HEK293 (cell line): ENCODE measurements around the gene EGFL8.

Source experiments
- CTCF ChIA-PET: fragments of 350-600 bp; formaldehyde crosslinking; extraction: SDS; loops from one replicate; lab custom pipeline; 2021; ENCODE audit warnings: antibody characterized with exemption; lab: Yijun Ruan, JAX
- POLR2A ChIA-PET: fragments of 300-600 bp; formaldehyde crosslinking; extraction: SDS; loops from one replicate; lab custom pipeline; 2020; ENCODE audit warnings: antibody characterized with exemption, inconsistent platforms; lab: Yijun Ruan, JAX
- H3K27ac ChIP-seq: fragments of 200-500 bp; sonication (Bioruptor generic); 2 replicates; pipeline ENCODE4 v1.5.1; 2014; ENCODE audit warnings: low read depth, low read length, control low read depth, inconsistent platforms; ENCODE audit errors: extremely low read depth
- H3K36me3 ChIP-seq, 2 experiments: fragments of 200-500 bp in 1 of 2; sonication (Bioruptor generic) in 1 of 2; 1 replicate in 1 of 2; 2 replicates in 1 of 2; pipeline ENCODE4 v1.5.1; 2014 to 2017; ENCODE audit warnings: inconsistent platforms in 2 of 2, low read length in 2 of 2; ENCODE audit not compliant: control insufficient read depth in 2 of 2, insufficient read depth in 1 of 2
- H3K4me1 ChIP-seq: fragments of 200-500 bp; sonication (Bioruptor generic); 2 replicates; pipeline ENCODE4 v1.5.1; 2014; ENCODE audit warnings: mild to moderate bottlenecking, low read length, inconsistent platforms; ENCODE audit not compliant: control insufficient read depth, insufficient read depth
- H3K4me3 ChIP-seq: 2 replicates; pipeline ENCODE4 v1.5.1; 2011; ENCODE audit warnings: low read depth, mild to moderate bottlenecking, control low read depth, low read length, moderate library complexity
- H3K9me3 ChIP-seq: fragments of 200-500 bp; sonication (Bioruptor generic); 2 replicates; pipeline ENCODE4 v1.5.1; 2014; ENCODE audit warnings: low read depth, low read length, inconsistent platforms; ENCODE audit not compliant: control insufficient read depth, insufficient read depth
- AEBP2 ChIP-seq: fragments of 450-650 bp; formaldehyde crosslinking; IDR thresholded peaks from 2 replicates; pipeline ENCODE4 v1.5.1; 2016; ENCODE audit warnings: missing biosample characterization, missing genetic modification characterization, borderline replicate concordance
- EGR2 ChIP-seq: fragments of 450-650 bp; formaldehyde crosslinking; IDR thresholded peaks from 2 replicates; pipeline ENCODE4 v1.5.1; 2016; ENCODE audit warnings: low read depth, missing biosample characterization, missing genetic modification characterization
- GLIS2 ChIP-seq: fragments of 450-650 bp; formaldehyde crosslinking; IDR thresholded peaks from 2 replicates; pipeline ENCODE4 v1.5.1; 2016; ENCODE audit warnings: missing biosample characterization, missing genetic modification characterization
- KLF10 ChIP-seq: fragments of 450-650 bp; IDR thresholded peaks from 2 replicates; pipeline ENCODE4 v1.5.1; 2018; ENCODE audit warnings: missing biosample characterization, mild to moderate bottlenecking, missing genetic modification characterization
- MZF1 ChIP-seq: fragments of 450-650 bp; formaldehyde crosslinking; IDR thresholded peaks from 2 replicates; pipeline ENCODE4 v1.5.1; 2017; ENCODE audit warnings: missing biosample characterization, missing genetic modification characterization, borderline replicate concordance
- PRDM1 ChIP-seq: fragments of 450-650 bp; formaldehyde crosslinking; IDR thresholded peaks from 2 replicates; pipeline ENCODE4; 2016; ENCODE audit warnings: missing biosample characterization, missing genetic modification characterization
- SP2 ChIP-seq: fragments of 450-650 bp; formaldehyde crosslinking; IDR thresholded peaks from 2 replicates; pipeline ENCODE4 v1.5.1; 2016; ENCODE audit warnings: missing biosample characterization, missing genetic modification characterization
- SP3 ChIP-seq: fragments of 450-650 bp; formaldehyde crosslinking; IDR thresholded peaks from 2 replicates; pipeline ENCODE4 v1.5.1; 2016; ENCODE audit warnings: missing biosample characterization, missing genetic modification characterization
- YY1 ChIP-seq: fragments of 450-650 bp; formaldehyde crosslinking; IDR thresholded peaks from 2 replicates; pipeline ENCODE4 v1.5.1; 2018; ENCODE audit warnings: missing biosample characterization, missing genetic modification characterization
- ZBTB17 ChIP-seq: fragments of 450-650 bp; formaldehyde crosslinking; IDR thresholded peaks from 2 replicates; pipeline ENCODE4 v1.5.1; 2016; ENCODE audit warnings: missing biosample characterization, missing genetic modification characterization
- ZBTB48 ChIP-seq: fragments of 450-650 bp; formaldehyde crosslinking; IDR thresholded peaks from 2 replicates; pipeline ENCODE4 v1.5.1; 2016; ENCODE audit warnings: missing biosample characterization, missing genetic modification characterization
- ZFHX2 ChIP-seq: fragments of 450-650 bp; formaldehyde crosslinking; conservative IDR thresholded peaks from 2 replicates; pipeline ENCODE4 v1.5.1; 2016; ENCODE audit warnings: missing biosample characterization, missing genetic modification characterization
- ZNF121 ChIP-seq: fragments of 450-650 bp; formaldehyde crosslinking; IDR thresholded peaks from 2 replicates; pipeline ENCODE4 v1.5.1; 2016; ENCODE audit warnings: missing biosample characterization, missing genetic modification characterization
- ZNF132 ChIP-seq: fragments of 450-650 bp; formaldehyde crosslinking; IDR thresholded peaks from 2 replicates; pipeline ENCODE4 v1.5.1; 2017; ENCODE audit warnings: missing biosample characterization, missing genetic modification characterization, borderline replicate concordance
- ZNF555 ChIP-seq: fragments of 450-650 bp; formaldehyde crosslinking; conservative IDR thresholded peaks from 2 replicates; pipeline ENCODE4 v1.5.1; 2017; ENCODE audit warnings: missing biosample characterization, mild to moderate bottlenecking, missing genetic modification characterization, inconsistent platforms
- ZNF561 ChIP-seq: fragments of 450-650 bp; IDR thresholded peaks from 2 replicates; pipeline ENCODE4 v1.5.1; 2018; ENCODE audit warnings: missing biosample characterization, missing genetic modification characterization, borderline replicate concordance
- ZNF580 ChIP-seq: fragments of 450-650 bp; formaldehyde crosslinking; IDR thresholded peaks from 2 replicates; pipeline ENCODE4 v1.5.1; 2016; ENCODE audit warnings: missing biosample characterization, missing genetic modification characterization
- ZNF585B ChIP-seq: fragments of 450-650 bp; formaldehyde crosslinking; IDR thresholded peaks from 2 replicates; pipeline ENCODE4 v1.5.1; 2016; ENCODE audit warnings: missing biosample characterization, missing genetic modification characterization
- ZNF768 ChIP-seq: fragments of 450-650 bp; formaldehyde crosslinking; IDR thresholded peaks from 2 replicates; pipeline ENCODE4 v1.5.1; 2018; ENCODE audit warnings: missing biosample characterization, mild to moderate bottlenecking, missing genetic modification characterization
- ZNF792 ChIP-seq: fragments of 450-650 bp; formaldehyde crosslinking; IDR thresholded peaks from 2 replicates; pipeline ENCODE4 v1.5.1; 2016; ENCODE audit warnings: missing biosample characterization, missing genetic modification characterization
- TF ChIP-seq, protein P1 (sequence below): fragments of 450-650 bp; formaldehyde crosslinking; IDR thresholded peaks from 2 replicates; pipeline ENCODE4 v1.5.1; 2016; ENCODE audit warnings: missing biosample characterization, missing genetic modification characterization
- TF ChIP-seq, protein P2 (sequence below): fragments of 450-650 bp; formaldehyde crosslinking; IDR thresholded peaks from 2 replicates; pipeline ENCODE4 v1.5.1; 2016; ENCODE audit warnings: missing biosample characterization, missing genetic modification characterization

Gene EGFL8

GRCh38 chr6:32194825-32195651 is 30.6 kb downstream of the EGFL8 start (continued):
- TF ChIP-seq ZNF580 (tag by site-specific recombination), result 0 out of 2 replicates have a peak, but pooled peaks have one; percentile 21
- TF ChIP-seq, protein P1, sequence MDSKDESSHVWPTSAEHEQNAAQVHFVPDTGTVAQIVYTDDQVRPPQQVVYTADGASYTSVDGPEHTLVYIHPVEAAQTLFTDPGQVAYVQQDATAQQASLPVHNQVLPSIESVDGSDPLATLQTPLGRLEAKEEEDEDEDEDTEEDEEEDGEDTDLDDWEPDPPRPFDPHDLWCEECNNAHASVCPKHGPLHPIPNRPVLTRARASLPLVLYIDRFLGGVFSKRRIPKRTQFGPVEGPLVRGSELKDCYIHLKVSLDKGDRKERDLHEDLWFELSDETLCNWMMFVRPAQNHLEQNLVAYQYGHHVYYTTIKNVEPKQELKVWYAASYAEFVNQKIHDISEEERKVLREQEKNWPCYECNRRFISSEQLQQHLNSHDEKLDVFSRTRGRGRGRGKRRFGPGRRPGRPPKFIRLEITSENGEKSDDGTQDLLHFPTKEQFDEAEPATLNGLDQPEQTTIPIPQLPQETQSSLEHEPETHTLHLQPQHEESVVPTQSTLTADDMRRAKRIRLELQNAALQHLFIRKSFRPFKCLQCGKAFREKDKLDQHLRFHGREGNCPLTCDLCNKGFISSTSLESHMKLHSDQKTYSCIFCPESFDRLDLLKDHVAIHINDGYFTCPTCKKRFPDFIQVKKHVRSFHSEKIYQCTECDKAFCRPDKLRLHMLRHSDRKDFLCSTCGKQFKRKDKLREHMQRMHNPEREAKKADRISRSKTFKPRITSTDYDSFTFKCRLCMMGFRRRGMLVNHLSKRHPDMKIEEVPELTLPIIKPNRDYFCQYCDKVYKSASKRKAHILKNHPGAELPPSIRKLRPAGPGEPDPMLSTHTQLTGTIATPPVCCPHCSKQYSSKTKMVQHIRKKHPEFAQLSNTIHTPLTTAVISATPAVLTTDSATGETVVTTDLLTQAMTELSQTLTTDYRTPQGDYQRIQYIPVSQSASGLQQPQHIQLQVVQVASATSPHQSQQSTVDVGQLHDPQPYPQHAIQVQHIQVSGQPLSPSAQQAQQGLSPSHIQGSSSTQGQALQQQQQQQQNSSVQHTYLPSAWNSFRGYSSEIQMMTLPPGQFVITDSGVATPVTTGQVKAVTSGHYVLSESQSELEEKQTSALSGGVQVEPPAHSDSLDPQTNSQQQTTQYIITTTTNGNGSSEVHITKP, result peak; percentile 34; the same call in 1 of the 2 replicates
- TF ChIP-seq, protein P2, sequence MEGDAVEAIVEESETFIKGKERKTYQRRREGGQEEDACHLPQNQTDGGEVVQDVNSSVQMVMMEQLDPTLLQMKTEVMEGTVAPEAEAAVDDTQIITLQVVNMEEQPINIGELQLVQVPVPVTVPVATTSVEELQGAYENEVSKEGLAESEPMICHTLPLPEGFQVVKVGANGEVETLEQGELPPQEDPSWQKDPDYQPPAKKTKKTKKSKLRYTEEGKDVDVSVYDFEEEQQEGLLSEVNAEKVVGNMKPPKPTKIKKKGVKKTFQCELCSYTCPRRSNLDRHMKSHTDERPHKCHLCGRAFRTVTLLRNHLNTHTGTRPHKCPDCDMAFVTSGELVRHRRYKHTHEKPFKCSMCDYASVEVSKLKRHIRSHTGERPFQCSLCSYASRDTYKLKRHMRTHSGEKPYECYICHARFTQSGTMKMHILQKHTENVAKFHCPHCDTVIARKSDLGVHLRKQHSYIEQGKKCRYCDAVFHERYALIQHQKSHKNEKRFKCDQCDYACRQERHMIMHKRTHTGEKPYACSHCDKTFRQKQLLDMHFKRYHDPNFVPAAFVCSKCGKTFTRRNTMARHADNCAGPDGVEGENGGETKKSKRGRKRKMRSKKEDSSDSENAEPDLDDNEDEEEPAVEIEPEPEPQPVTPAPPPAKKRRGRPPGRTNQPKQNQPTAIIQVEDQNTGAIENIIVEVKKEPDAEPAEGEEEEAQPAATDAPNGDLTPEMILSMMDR (tag by site-specific recombination), result peak; percentile 43
- TF ChIP-seq ZNF132 (tag by site-specific recombination), result no peak
- TF ChIP-seq MZF1 (tag by site-specific recombination), result peak; percentile 96

- CTCF ChIA-PET, result interaction anchor here (0.5 to 2.2 kb wide), 25 partner anchors 9 to 441 kb away, joined by 3 to 25 read pairs (median 5); partner anchors contain the start of genes ATF6B and HLA-DQA1
- Histone ChIP-seq H3K4me3 (peak overlapping the region; percentile 72), H3K27ac (peak overlapping the region; percentile 97)
- POLR2A ChIA-PET, result interaction anchor here (0.5 to 2.3 kb wide), 24 partner anchors 8 to 775 kb away, joined by 3 to 28 read pairs (median 6); partner anchors contain the start of genes AGPAT1, ATF6B, DXO and FKBPL
- TF ChIP-seq ZNF555 (tag by site-specific recombination), result no peak
- peak; percentile 93 for TF ChIP-seq GLIS2 (tag by site-specific recombination)
- peak; percentile 97 for TF ChIP-seq KLF10 (tag by site-specific recombination)
- TF ChIP-seq EGR2, result peak; percentile 22; the same call in 1 of the 2 replicates
- no peak for TF ChIP-seq ZNF792
- TF ChIP-seq SP3 (tag by site-specific recombination), result peak; percentile 90
- no peak for TF ChIP-seq ZBTB48 (tag by site-specific recombination)
- no peak for TF ChIP-seq AEBP2 (tag by site-specific recombination)
- TF ChIP-seq ZBTB17 (tag by site-specific recombination), result no peak
- TF ChIP-seq, protein P2 (tag by site-specific recombination), result peak; percentile 85
- TF ChIP-seq PRDM1 (tag by site-specific recombination), result no peak
- peak; percentile 98 for TF ChIP-seq SP2 (tag by site-specific recombination)
- TF ChIP-seq ZNF585B (tag by site-specific recombination), result no peak
- no peak for TF ChIP-seq YY1
- 0 out of 2 replicates have a peak, but pooled peaks have one; percentile 50 for TF ChIP-seq ZFHX2 (tag by site-specific recombination)
- 0 out of 2 replicates have a peak, but pooled peaks have one; percentile 90 for TF ChIP-seq ZNF561 (tag by site-specific recombination)
- TF ChIP-seq ZNF121 (tag by site-specific recombination), result no peak
- no peak for TF ChIP-seq ZNF768 (tag by site-specific recombination)
- TF ChIP-seq, all 188 proteins: peak for 8
- Histone ChIP-seq H3K4me1 (peaks cover 4% of the 10 kb centered on the region), H3K36me3 (no peaks in the 10 kb centered on the region), H3K9me3 (no peaks in the 10 kb centered on the region)
Measured at GRCh38 chr6:32195652-32195901, 31.2 kb downstream of the EGFL8 start.
